Activated gamma-delta T cell treated with Interleukin-2 at 50 U/mL for 16 hours (primary cell): ENCODE data around the gene SHISAL1.

Experiments
- DNase-seq: peaks from one replicate; pipeline ENCODE4 v3.0.0-alpha.2; 2020

The SHISAL1 gene

GRCh38 chr22:44204739-44205515 is 107.8 kb downstream of the SHISAL1 start:
- no peak for DNase-seq

GRCh38 chr22:44203203-44203602 is 109.5 kb downstream of the SHISAL1 start:
- DNase-seq, result no peak

GRCh38 chr22:44202261-44202789 is 110.4 kb downstream of the SHISAL1 start:
- DNase-seq, result no peak

GRCh38 chr22:44201665-44202064 is 111.1 kb downstream of the SHISAL1 start:
- DNase-seq, result no peak

- DNase-seq, result no peak
Measured at GRCh38 chr22:44200855-44201550, 111.7 kb downstream of the SHISAL1 start.

GRCh38 chr22:44200451-44200850 is 112.3 kb downstream of the SHISAL1 start:
- no peak for DNase-seq

GRCh38 chr22:44199866-44200265 is 112.9 kb downstream of the SHISAL1 start:
- DNase-seq, result no peak

- no peak for DNase-seq
Measured at GRCh38 chr22:44199164-44199563, 113.6 kb downstream of the SHISAL1 start.

- no peak for DNase-seq
Measured at GRCh38 chr22:44197271-44197670, 115.5 kb downstream of the SHISAL1 start.

- DNase-seq, result no peak
Measured at GRCh38 chr22:44196731-44197131, 116.0 kb downstream of the SHISAL1 start.

GRCh38 chr22:44196241-44196640 is 116.5 kb downstream of the SHISAL1 start:
- no peak for DNase-seq

- no peak for DNase-seq
Measured at GRCh38 chr22:44195189-44195871, 117.4 kb downstream of the SHISAL1 start.

GRCh38 chr22:44194569-44194968 is 118.2 kb downstream of the SHISAL1 start:
- no peak for DNase-seq
